HG03575 (cell line): ENCODE results near the gene TRIM33.
"Not testable (repeated sequence)": the region's sequence is repeated elsewhere in the genome, so short reads cannot be mapped to it uniquely, and the experiment has no call there.

Source experiments
- ATAC-seq: cut with Tn5 transposase; IDR thresholded peaks from one replicate; pipeline ENCODE4 v1.9.1; 2021; ENCODE audit not compliant: unreplicated experiment, insufficient number of reproducible peaks, low FRiP score; ENCODE audit errors: extremely low read depth

Gene TRIM33

GRCh38 chr1:114517348-114517747 lies 6.3 kb upstream of the TRIM33 start:
- no peak for ATAC-seq

GRCh38 chr1:114512595-114513280 lies 1.7 kb upstream of the TRIM33 start:
- no peak for ATAC-seq

GRCh38 chr1:114510274-114511031 lies 550 bp downstream of the TRIM33 start:
- ATAC-seq, result peak; percentile 20

GRCh38 chr1:114509596-114510273 lies 1.3 kb downstream of the TRIM33 start:
- no peak for ATAC-seq

- no peak for ATAC-seq
Observed at GRCh38 chr1:114508386-114508898, 2.6 kb downstream of the TRIM33 start.

GRCh38 chr1:114507513-114507912 lies 3.5 kb downstream of the TRIM33 start:
- no peak for ATAC-seq

- no peak for ATAC-seq
Observed at GRCh38 chr1:114505148-114505561, 5.8 kb downstream of the TRIM33 start.

GRCh38 chr1:114503916-114504422 lies 7.0 kb downstream of the TRIM33 start:
- no peak for ATAC-seq

- ATAC-seq, result no peak
Observed at GRCh38 chr1:114502080-114502479, 8.9 kb downstream of the TRIM33 start.

GRCh38 chr1:114499478-114499877 lies 11.5 kb downstream of the TRIM33 start:
- ATAC-seq, result no peak

GRCh38 chr1:114496089-114496488 lies 14.9 kb downstream of the TRIM33 start:
- ATAC-seq, result no peak

GRCh38 chr1:114495486-114495885 lies 15.5 kb downstream of the TRIM33 start:
- no peak for ATAC-seq

- ATAC-seq, result no peak
Observed at GRCh38 chr1:114492978-114493377, 18.0 kb downstream of the TRIM33 start.

GRCh38 chr1:114490274-114490693 lies 20.7 kb downstream of the TRIM33 start:
- ATAC-seq, result no peak

- no peak for ATAC-seq
Observed at GRCh38 chr1:114488739-114489138, 22.3 kb downstream of the TRIM33 start.

- ATAC-seq, result no peak
Observed at GRCh38 chr1:114485286-114485685, 25.7 kb downstream of the TRIM33 start.

- no peak for ATAC-seq
Observed at GRCh38 chr1:114482585-114482984, 28.4 kb downstream of the TRIM33 start.

GRCh38 chr1:114479636-114480035 lies 31.4 kb downstream of the TRIM33 start:
- not testable (repeated sequence) for ATAC-seq

GRCh38 chr1:114479134-114479533 lies 31.9 kb downstream of the TRIM33 start:
- ATAC-seq, result no peak
